Measurements from ENCODE around the gene LHFPL4. TPM values are rescaled to one million over a fixed set of nuclear protein-coding genes. Genes with fewer than 3 reads are reported as not detected.
A peak's percentile ranks its signal among the peaks of the same experiment; 100 is the strongest.

Gene LHFPL4
- total and polyA plus RNA-seq, 9 of the 15 experiments (the other 6 are each of a cell fraction or from before 2014, with no cell fraction given): not detected

- TF ChIP-seq ZBTB40 (IDR thresholded peaks at IDR 0.05): peak; percentile 52; the same call in 1 of the 2 replicates
- no peak; the same call in 1 of the 2 replicates for TF ChIP-seq ZBTB40 (CRISPR knock-in tag; IDR thresholded peaks at IDR 0.05)
- no peak for TF ChIP-seq PHB2 (IDR thresholded peaks at IDR 0.05; ENCODE audit: low read depth)
- no peak for TF ChIP-seq SMARCB1 (IDR thresholded peaks at IDR 0.05; ENCODE audit: insufficient read length, low read depth)
- TF ChIP-seq REST (IDR thresholded peaks at IDR 0.05; ENCODE audit: borderline replicate concordance): peak; percentile 100
- TF ChIP-seq REST (CRISPR knock-in tag; IDR thresholded peaks at IDR 0.05; ENCODE audit: low read depth): peak; percentile 98
- TF ChIP-seq STAT6 (CRISPR knock-in tag; IDR thresholded peaks at IDR 0.05): no peak
Observed at GRCh38 chr3:9552252-9552999, 1.2 kb downstream of the LHFPL4 start (continued).

Measured in K562 (cell line).